Activated CD4-positive, alpha-beta T cell treated with anti-CD3 and anti-CD28 coated beads, Interleukin-2, amount 50 U/mL, for 4 hours (primary cell): ENCODE data around the gene FRMD1.

Experiments
- DNase-seq, 2 experiments: peaks; one replicate each; pipeline ENCODE4 v3.0.0-alpha.2; 2020

Gene FRMD1

DNA sequence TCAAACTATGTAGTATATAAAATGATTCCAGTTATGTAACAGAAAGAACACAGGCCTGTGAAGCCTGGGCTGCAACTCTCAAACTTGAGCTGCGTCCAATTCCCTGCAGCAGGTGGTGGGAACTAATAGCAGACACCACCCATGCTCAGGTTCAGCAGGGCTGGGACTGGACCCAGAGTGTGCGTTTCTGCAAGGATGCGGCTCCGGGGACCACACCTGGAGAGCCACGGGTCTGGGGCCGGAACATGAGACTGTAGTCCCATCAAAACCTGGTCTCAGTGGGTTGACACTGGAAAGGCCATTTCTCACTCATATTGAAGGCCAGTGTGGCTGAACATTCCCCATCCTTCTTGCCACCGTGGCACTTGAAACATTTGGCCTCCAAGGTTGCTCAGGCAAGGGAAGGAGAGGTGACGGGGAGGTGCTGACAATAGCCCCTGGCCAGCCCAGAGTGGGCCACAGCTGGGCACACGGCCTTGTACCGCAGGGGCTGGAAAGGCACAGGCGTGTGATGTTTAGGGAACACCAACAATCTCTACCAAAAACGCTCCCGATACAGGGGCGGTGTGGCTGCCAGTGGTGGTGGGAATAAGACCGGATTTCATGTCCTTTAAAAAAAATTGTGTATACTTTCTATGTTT, 38.0 kb downstream of the FRMD1 start:
- DNase-seq: no peak

DNA sequence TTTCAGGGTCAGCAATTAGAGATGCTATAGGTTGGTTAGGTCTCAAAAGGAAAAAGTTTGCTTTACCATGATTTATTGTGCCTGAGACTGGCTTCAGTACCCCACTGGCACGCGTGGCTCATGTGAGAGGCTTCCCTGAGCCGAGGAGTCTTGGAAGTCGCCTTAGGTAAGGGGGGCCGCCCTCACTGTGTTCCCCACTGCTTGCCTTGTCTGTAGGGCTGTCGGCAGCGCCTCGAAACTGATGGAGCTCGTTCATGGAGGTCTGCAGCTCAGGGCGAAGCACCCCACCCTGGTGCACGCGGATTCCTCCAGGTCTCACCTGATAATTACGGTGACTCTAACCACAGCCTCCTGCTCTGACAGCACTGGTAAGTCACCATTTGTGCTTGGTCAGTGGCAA, 39.2 kb downstream of the FRMD1 start:
- no peak for DNase-seq

- no peak for DNase-seq
Observed at GRCh38 chr6:168039301-168039700, 39.7 kb downstream of the FRMD1 start.

- DNase-seq: no peak
Observed at GRCh38 chr6:168038576-168039140, 40.4 kb downstream of the FRMD1 start.

GRCh38 chr6:168037856-168038255, 41.2 kb downstream of the FRMD1 start:
- DNase-seq: no peak

DNA sequence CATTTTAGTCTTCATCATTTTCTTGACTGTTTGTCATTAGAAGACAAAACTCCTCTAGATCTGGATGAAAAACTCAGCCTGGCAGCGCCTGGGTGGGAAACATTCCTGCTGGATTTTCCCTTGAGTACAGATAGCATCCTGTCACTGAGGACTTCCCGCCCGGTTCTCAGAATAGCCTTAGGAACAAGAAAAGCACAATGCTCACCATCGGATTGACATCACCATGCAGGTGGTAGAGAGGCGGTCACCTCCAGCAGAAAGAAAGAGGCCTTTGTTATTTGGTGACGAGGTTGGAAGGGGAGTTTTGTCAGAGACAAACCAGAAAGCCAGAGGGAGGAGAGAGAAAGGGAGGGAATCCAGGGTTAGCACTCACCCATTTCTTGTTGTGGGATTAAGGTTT, 41.8 kb downstream of the FRMD1 start:
- DNase-seq: no peak

GRCh38 chr6:168035661-168036545, 43.1 kb downstream of the FRMD1 start:
- no peak for DNase-seq

GRCh38 chr6:168035098-168035660, 43.8 kb downstream of the FRMD1 start:
- no peak for DNase-seq

DNA sequence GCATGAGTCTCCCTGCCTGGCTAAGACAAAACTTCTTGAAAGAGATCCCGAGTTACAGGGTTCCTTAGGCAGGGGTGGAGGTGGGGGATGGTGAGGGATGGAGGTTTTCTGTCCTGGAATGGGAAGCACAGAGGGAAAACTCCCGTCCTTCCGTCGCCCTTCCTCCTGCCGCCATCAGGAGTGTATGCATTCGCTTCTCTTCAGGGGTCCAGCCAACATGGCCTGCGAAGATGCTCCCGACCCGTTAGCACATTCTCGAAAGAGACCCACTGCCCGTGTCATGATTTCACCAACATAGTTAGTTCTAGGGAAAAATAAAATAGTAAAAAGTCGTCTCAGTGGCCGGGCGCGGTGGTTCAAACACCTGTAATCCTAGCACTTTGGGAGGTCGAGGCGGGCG, 44.5 kb downstream of the FRMD1 start:
- no peak for DNase-seq

GRCh38 chr6:168033791-168034190, 45.2 kb downstream of the FRMD1 start:
- DNase-seq: no peak

DNA sequence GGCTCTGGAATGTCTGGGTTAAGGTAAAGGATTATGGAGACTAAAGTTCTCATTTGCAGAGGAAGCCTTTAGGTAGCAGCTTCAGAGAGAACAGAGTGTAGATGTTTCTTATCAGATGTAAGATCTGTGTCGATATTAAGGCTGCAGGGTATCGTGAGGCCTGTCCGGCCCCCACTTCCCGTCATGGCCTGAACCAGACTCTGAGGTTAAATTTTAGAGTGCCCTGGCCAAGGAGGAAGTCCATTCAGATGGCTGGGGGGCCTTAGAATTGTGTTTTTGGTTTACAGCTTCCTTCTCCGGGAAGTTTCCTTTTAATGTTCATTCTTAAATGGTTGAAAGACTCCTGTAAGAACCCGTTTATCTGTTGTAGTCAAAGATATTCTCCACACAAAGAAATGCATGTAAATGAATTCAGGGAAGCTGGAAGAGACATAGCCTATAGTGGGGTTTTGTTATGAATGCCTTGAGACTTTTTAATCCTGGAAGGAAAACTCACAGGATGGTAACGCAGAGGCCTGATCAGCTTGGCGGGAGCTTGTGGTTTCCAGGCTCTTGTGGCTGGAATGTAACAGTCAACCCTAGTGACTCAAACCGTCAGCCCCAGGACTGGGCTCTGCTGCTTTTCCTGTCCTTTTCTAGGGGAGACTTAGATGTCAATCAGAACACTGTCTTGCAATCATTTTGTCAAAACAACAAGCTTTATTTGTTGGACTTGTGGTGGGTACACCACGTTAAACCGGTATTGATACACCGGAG, 46.8 kb downstream of the FRMD1 start:
- no peak for DNase-seq

DNA sequence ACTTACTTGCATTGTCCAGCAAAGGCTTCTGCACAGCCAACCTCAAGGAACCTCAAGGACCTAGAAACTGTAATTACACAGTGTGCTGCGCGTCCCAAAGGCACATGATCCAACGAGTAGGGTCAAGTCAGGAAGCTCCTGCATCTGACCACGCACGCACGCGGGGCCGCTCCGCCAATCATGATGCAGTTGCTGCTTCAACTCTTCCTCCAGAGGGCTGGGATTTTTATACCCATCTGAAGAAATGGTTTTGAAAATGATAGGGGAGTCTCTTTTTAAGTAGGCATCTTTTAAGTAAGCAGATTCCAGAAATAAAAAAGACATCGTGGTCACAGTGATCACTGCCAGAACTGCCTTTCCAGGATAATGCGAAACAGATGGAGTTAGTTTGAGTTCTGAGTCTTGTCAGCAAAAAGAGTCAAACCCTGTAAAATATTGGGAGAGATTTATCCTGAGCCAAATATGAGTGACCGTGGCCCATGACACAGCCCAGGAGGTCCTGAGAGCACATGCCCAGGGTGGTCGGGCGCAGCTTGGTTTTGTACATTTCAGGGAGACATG, 47.5 kb downstream of the FRMD1 start:
- no peak for DNase-seq

DNA sequence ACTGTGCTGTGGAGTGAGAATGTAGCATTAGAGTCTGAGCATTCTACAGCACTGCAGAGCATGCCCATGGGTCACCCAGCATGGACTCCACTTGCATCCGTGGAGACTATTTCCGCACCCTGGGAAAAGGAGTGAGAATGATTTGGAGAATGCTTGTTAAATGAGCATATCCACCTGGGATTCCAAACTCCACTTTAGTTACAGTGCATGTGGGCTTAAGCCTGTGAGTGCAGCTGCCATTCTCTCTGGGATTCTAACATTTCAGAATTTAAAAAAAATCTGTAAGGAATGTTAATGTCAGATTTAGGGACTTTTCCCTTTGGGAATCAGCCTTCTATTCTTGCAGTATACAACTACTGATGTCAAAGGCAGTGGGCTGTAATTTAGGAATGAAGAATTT, 48.1 kb downstream of the FRMD1 start:
- no peak for DNase-seq

DNA sequence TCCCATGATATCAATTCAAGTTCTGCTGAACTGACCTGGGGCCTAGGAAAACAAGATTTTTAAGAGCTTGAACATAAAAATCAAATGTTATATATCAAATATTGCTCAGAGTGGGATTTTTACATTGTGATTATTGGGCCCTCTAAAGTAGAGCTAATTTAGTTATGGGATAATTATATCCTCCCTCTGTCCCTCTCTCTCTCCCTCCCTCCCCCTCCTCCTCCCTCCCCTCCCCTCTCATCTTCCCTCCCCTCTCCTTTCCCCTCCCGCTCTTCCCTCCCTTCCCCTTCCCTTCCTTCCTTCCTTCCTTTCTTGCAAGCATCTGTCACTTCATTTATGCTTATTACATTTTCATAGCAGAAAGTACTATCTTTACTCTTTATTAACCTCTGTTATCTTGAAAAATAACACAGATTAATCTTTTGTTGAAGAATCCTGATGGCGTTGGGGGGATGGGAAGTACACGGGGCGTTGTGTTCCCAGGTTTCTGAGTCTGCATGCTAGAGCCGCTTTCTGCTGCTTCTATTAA, 48.7 kb downstream of the FRMD1 start:
- DNase-seq: no peak

- no peak for DNase-seq
Observed at GRCh38 chr6:168029459-168030217, 49.4 kb downstream of the FRMD1 start.

- DNase-seq: no peak
Observed at GRCh38 chr6:168028181-168028580, 50.8 kb downstream of the FRMD1 start.

GRCh38 chr6:168027521-168027920, 51.5 kb downstream of the FRMD1 start:
- DNase-seq: no peak

- DNase-seq: no peak
Observed at GRCh38 chr6:168026925-168027324, 52.1 kb downstream of the FRMD1 start.

DNA sequence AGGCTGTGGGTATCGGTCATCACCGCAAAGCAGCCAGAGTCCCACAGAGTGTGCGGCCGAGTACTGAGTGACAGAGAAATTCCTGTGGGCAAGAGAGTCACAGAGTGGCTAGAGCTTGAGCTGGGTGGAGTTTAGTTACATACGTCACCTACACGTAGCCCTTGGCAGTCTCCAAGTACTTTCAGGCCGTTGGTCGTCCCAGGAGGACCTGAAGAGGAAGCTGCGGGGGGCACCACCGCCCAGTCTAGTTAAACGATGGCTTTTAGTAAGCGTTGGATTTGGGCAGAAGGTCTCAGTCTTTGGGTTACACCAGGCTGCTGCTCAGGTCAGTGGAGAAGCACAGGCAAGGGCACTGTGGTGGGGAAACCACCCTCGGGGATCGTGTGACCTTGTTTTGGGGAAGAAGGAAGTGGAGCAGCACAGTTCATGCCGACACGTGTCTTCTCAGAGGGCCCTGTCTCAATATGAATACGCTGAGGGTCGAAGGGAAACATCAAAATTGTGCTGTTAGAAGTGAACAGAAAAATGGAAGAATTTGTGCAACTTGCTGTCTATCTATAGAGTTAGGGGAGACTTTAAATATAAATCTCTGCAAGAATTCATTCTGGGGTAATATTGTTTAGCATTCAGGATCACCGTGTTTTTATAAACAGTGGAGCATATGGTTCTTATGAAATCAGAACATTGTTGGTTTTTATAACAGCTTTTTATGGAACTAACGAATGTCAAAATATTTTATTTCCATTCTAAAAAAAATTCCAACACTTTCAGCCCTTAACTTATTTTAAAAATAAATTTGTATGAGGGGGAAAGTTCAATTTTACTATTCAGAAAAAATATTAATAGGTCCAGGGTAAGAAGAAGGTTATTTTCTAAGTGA, 52.9 kb downstream of the FRMD1 start:
- no peak for DNase-seq

GRCh38 chr6:168024951-168025510, 54.0 kb downstream of the FRMD1 start:
- DNase-seq: no peak
